Transverse colon (tissue), 4 donors: Measurements from ENCODE around the gene PDE6G.

Experiments
- CTCF ChIP-seq, 5 experiments: fragments of 200-600 bp in 3 of 5; fragments of 450-650 bp in 2 of 5; sonication (generic) in 3 of 5; IDR thresholded peaks; 1 replicate in 2 of 5; 2 replicates in 3 of 5; pipeline ENCODE4 v1.5.1; 2016 to 2017; ENCODE audit warnings: antibody characterized with exemption in 5 of 5, inconsistent platforms in 3 of 5, mild to moderate bottlenecking in 2 of 5, moderate library complexity in 1 of 5
- EP300 ChIP-seq: sonication (generic); formaldehyde crosslinking; IDR thresholded peaks from one replicate; pipeline ENCODE4 v1.6.1; 2017; ENCODE audit warnings: antibody characterized with exemption, low read depth
- POLR2A ChIP-seq: fragments of 450-650 bp; IDR thresholded peaks from one replicate; pipeline ENCODE4 v1.6.1; 2016; ENCODE audit warnings: antibody characterized with exemption, mild to moderate bottlenecking, moderate library complexity
- POLR2AphosphoS5 ChIP-seq, 3 donors: sonication (generic); formaldehyde crosslinking; IDR thresholded peaks; one replicate each; pipeline ENCODE4 v1.6.1; 2016; ENCODE audit warnings: antibody characterized with exemption in 3 of 3

GRCh38 chr17:81616877-81617276 lies 39.5 kb downstream of the PDE6G start:
- TF ChIP-seq POLR2A (no peak), CTCF (IDR thresholded peaks at IDR 0.05) (no peak), POLR2AphosphoS5 (IDR thresholded peaks at IDR 0.05) (no peak), EP300 (no peak)
